Cardiac atrium fibroblast (primary cell): ENCODE data around the gene OR7A10. TPM values are rescaled to one million over a fixed set of nuclear protein-coding genes. Genes with fewer than 3 reads are reported as not detected.

Experiments used
- total RNA-seq: library from RNA; depleted of rRNA; stranded (reverse); fragments of >200 nt; gene quantifications from 2 replicates; pipeline ENCODE4 v1.2.3, GENCODE V29; 2015

Gene OR7A10
- total RNA-seq, result not detected in 2 replicates

DNA sequence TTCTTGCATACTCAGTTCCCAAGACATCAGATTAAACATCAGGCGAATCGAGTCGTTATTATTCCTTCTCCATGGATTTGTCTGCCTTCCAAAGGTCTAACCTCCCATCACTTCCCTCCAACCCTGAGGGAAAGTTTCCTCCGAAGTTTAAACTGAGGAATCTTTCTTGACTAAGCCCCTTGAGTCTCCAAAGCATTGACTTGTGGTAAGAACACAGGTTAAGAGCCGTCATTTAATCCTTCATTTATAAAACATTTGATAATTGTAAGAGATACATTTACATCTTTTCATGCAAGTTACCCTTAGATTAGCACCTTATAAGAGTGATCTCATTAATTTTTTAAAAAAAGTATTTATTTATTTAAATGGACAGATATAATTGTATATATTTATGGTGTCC lies at the start of gene OR7A10:
Gene OR7A10 (minus strand): TSS at position 101 of the 400 bp plus-strand sequence. CDS start 7,045 bp downstream, outside the sequence.

DNA sequence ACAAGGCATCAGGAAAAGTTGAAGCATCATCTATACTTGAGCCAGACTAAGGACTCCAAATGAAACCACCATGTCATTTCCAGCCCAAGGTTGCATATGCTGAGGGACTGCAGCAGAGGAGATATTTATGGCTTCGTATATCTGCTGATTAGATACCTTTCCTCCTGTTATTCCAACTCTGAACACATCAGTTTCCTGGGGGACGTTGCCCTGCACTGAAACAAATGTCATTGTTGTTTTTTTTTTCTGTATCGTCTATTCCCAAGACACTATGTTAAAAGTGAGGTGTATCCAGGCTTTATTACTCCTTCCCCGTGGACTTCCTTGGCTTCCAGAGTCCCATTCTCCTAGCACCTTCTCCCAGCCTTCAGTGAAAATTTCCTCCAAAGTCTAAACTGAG lies 37.3 kb upstream of the OR7A10 start, which contains the start of gene OR7A17:
Gene OR7A17 (minus strand): TSS at position 101 of the 400 bp plus-strand sequence. CDS start 4,777 bp downstream, outside the sequence.

DNA sequence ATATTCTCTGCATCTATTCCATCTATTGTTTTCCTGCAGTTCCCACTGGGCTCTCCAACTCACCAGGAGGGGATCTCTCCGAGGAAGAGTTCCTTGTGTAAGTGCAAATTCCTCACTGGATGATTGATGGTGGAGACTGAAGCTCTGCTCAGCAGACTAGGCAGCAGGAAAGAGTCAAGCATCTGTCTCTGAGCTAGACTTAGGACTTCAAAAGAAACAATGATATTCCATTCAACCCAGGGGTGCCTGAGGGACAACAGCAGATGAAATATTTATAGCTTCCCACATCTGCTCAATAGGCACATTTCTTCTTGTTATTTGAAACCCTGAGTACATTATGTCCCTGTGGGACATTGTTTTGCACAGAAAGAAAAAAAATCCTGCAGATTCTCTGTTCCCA lies 13.7 kb downstream of the OR7A10 start, which contains the start of the genes OR7A5 and OR7C1:
Gene OR7A5 (minus strand): TSS at position 175 of the 400 bp plus-strand sequence. CDS start 6,944 bp downstream, outside the sequence.
Gene OR7C1 (minus strand): TSS at position 175 of the 400 bp plus-strand sequence. CDS start 35,049 bp downstream, outside the sequence.

Other genes starting within 250 kb of the OR7A10 start
- not detected in 2 replicates for gene ADGRE3, start 174.1 kb downstream of the OR7A10 start, total RNA-seq
- gene ZNF333, start 158.9 kb downstream of the OR7A10 start, total RNA-seq, result 9.2 and 9.4 TPM in 2 replicates
- gene ADGRE2, start 70.4 kb downstream of the OR7A10 start, total RNA-seq, result 0.32 and 1.4 TPM in 2 replicates
- gene OR7A5, start 13.7 kb downstream of the OR7A10 start, total RNA-seq, result not detected in 2 replicates
- not detected in 2 replicates for gene OR7C1, start 13.7 kb downstream of the OR7A10 start, total RNA-seq
- gene OR7A17, start 37.2 kb upstream of the OR7A10 start, total RNA-seq, result not detected in 2 replicates
- gene OR7C2, start 92.6 kb upstream of the OR7A10 start, total RNA-seq, result not detected in 2 replicates
- not detected in 2 replicates for gene SLC1A6, start 130.9 kb upstream of the OR7A10 start, total RNA-seq
- not detected in 2 replicates for gene CASP14, start 200.6 kb upstream of the OR7A10 start, total RNA-seq
- gene OR1I1, start 233.3 kb upstream of the OR7A10 start, total RNA-seq, result not detected in 2 replicates